K562 (cell line): ENCODE data around the gene ANAPC2. TPM values are rescaled to one million over a fixed set of nuclear protein-coding genes. Genes with fewer than 3 reads are reported as not detected.

Experiments used
- ATF1 ChIP-seq, 2 experiments: fragments of 450-650 bp in 1 of 2; IDR thresholded peaks; 2 replicates each; pipeline ENCODE4 v1.6.1; 2016; ENCODE audit warnings: missing compliant biosample characterization in 1 of 2, missing genetic modification characterization in 1 of 2
- BCLAF1 ChIP-seq, 2 experiments: fragments of 450-650 bp in 1 of 2; IDR thresholded peaks; 2 replicates each; pipeline ENCODE4 v1.6.1; 2011 to 2017; ENCODE audit warnings: low read depth in 2 of 2, antibody characterized with exemption in 1 of 2, borderline replicate concordance in 1 of 2, low read length in 1 of 2, mild to moderate bottlenecking in 1 of 2, mixed read lengths in 1 of 2; ENCODE audit not compliant: control insufficient read depth in 1 of 2
- BRF1 ChIP-seq: IDR thresholded peaks from 3 replicates; pipeline ENCODE4 v1.6.1; 2011; ENCODE audit warnings: borderline replicate concordance, mild to moderate bottlenecking; ENCODE audit not compliant: insufficient read length; ENCODE audit errors: extremely low read depth
- ELF1 ChIP-seq: fragments of 200-800 bp; sonication (Bioruptor generic); IDR thresholded peaks from 2 replicates; pipeline ENCODE4 v1.6.1; 2016; ENCODE audit warnings: missing genetic modification characterization, missing compliant biosample characterization
- HNRNPK ChIP-seq: fragments of 200-400 bp; formaldehyde crosslinking; IDR thresholded peaks from one replicate; pipeline ENCODE4 v1.6.1; 2018; ENCODE audit warnings: mild to moderate bottlenecking, low read depth, low read length; ENCODE audit not compliant: poor library complexity, severe bottlenecking
- IFI16 ChIP-seq: fragments of 250-450 bp; sonication (Bioruptor Pico); IDR thresholded peaks from 2 replicates; pipeline ENCODE4 v2.1.2; 2022; ENCODE audit warnings: mild to moderate bottlenecking, inconsistent platforms
- ILF3 ChIP-seq: fragments of 450-650 bp; IDR thresholded peaks from 2 replicates; pipeline ENCODE4 v1.6.1; 2018; ENCODE audit warnings: antibody characterized with exemption, mild to moderate bottlenecking, moderate library complexity, borderline replicate concordance
- MIER1 ChIP-seq: fragments of 450-650 bp; IDR thresholded peaks from 2 replicates; pipeline ENCODE4 v1.6.1; 2016; ENCODE audit warnings: antibody characterized with exemption, mild to moderate bottlenecking, low read depth
- PHF20 ChIP-seq: fragments of 450-650 bp; IDR thresholded peaks from 2 replicates; pipeline ENCODE4 v1.6.1; 2018; ENCODE audit not compliant: partially characterized antibody
- POLR2A ChIP-seq: fragments of 450-650 bp; conservative IDR thresholded peaks from 2 replicates; pipeline ENCODE4 v1.6.1; 2016
- SRF ChIP-seq, 2 experiments: fragments of 250-450, 450-650 bp in 1 of 2; sonication (Bioruptor Pico) in 1 of 2; sonication (generic) in 1 of 2; formaldehyde crosslinking; IDR thresholded peaks; 2 replicates each; pipeline versions ENCODE4 v1.5.0 to v1.5.1; 2020 to 2022; ENCODE audit warnings: mild to moderate bottlenecking in 1 of 2, missing genetic modification reagents in 1 of 2
- TCF3 ChIP-seq: sonication (generic); formaldehyde crosslinking; IDR thresholded peaks from 2 replicates; pipeline ENCODE4 v1.4.0; 2020; ENCODE audit warnings: mild to moderate bottlenecking, missing genetic modification reagents
- TSC22D4 ChIP-seq: fragments of 450-650 bp; IDR thresholded peaks from 2 replicates; pipeline ENCODE4 v1.6.1; 2016; ENCODE audit warnings: missing genetic modification characterization, missing biosample characterization, control low read depth
- ZBTB2 ChIP-seq: fragments of 450-650 bp; IDR thresholded peaks from 2 replicates; pipeline ENCODE4 v1.6.1; 2016; ENCODE audit warnings: antibody characterized with exemption
- ZNF639 ChIP-seq, 2 experiments: fragments of 200-800 bp in 1 of 2; sonication (Bioruptor generic) in 1 of 2; sonication (generic) in 1 of 2; formaldehyde crosslinking in 1 of 2; IDR thresholded peaks in 1 of 2; conservative IDR thresholded peaks in 1 of 2; 2 replicates each; pipeline versions ENCODE4 v1.5.0 to v1.6.1; 2016 to 2020; ENCODE audit warnings: missing compliant biosample characterization in 1 of 2, missing genetic modification characterization in 1 of 2, missing genetic modification reagents in 1 of 2
- ZNF766 ChIP-seq: fragments of 200-800 bp; sonication (Bioruptor generic); conservative IDR thresholded peaks from 2 replicates; pipeline ENCODE4 v1.6.1; 2016; ENCODE audit warnings: missing genetic modification characterization, missing compliant biosample characterization
- polyA plus RNA-seq, 8 experiments: library from polyadenylated mRNA; depleted of rRNA in 4 of 8; stranded (reverse) in 5 of 8; unstranded in 3 of 8; fragments of >200 nt; fragmentation: Nextera tagmentation in 2 of 8; fragmentation: Illumina TruSeq in 1 of 8; extraction: Ambion mirVana in 2 of 8; extraction: Trizol in 1 of 8; gene quantifications; 2 replicates each; pipeline versions ENCODE4 v1.2.1 to v1.2.3, GENCODE V29; 2011 to 2014; ENCODE audit warnings: inconsistent platforms in 1 of 8, missing spikeins in 1 of 8
- total RNA-seq, 7 experiments: library from RNA; depleted of rRNA in 6 of 7; stranded (reverse); fragments of >200 nt in 6 of 7; fragmentation: Illumina TruSeq in 2 of 7; extraction: Trizol in 2 of 7; gene quantifications; 2 replicates each; pipeline versions ENCODE4 v1.2.1 to v1.2.3, GENCODE V29; 2011 to 2021; ENCODE audit warnings: low replicate concordance in 1 of 7
- TF ChIP-seq, protein P1 (sequence below): sonication (generic); formaldehyde crosslinking; IDR thresholded peaks from 2 replicates; pipeline ENCODE4 v1.8.0; 2022; ENCODE audit warnings: missing genetic modification reagents, mild to moderate bottlenecking, borderline replicate concordance
- TF ChIP-seq, protein P2 (sequence below): sonication (generic); formaldehyde crosslinking; IDR thresholded peaks from 2 replicates; pipeline ENCODE4 v1.8.0; 2022; ENCODE audit warnings: missing genetic modification reagents, mild to moderate bottlenecking, moderate library complexity, borderline replicate concordance

ANAPC2 gene
- total and polyA plus RNA-seq, 9 of the 15 experiments (the other 6 are each of a cell fraction or from before 2014, with no cell fraction given), result 0.11 to 56.5 (median 17.1) TPM; not detected in 1

DNA sequence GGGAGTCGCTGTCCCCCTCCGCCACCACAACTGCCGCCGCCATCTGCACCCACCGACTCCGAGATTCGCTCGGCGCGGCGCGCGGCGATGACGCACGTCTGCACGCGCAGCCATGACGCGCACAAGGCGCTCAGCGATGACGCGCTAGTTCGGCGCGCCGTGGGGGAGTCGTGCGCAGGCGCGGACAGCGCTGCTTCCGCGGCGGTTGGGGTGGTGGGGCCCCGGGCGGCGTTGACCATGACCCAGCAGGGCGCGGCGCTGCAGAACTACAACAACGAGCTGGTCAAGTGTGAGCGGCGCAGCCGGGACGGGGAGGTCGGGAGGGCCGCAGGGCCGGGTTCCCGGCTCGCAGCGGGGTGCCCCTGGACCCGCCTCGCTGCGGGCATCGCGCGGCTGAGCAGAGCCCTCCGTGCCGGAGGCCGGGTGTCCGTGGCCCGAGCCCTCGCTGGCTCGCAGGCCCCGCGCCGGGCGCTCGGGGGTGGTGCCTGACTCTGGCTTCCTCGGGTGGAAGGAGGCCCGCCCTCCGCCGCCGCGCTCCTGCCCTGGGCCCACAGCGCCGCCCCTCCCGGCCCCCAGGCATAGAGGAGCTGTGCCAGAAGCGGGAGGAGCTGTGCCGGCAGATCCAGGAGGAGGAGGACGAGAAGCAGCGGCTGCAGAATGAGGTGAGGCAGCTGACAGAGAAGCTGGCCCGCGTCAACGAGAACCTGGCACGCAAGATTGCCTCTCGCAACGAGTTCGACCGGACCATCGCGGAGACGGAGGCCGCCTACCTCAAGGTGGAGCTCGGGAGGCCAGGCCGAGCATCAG is at the start of gene ANAPC2, which contains the start of gene SSNA1 (continued):
- TF ChIP-seq SRF (CRISPR knock-in tag; IDR thresholded peaks at IDR 0.05) (peak in 1 of 2 experiments; percentile 69; a peak in 1 of 4 replicates), HNRNPK (no peak), TCF3 (CRISPR knock-in tag) (peak; percentile 35), ZBTB2 (peak; percentile 79), POLR2A (peak; percentile 82), BCLAF1 (IDR thresholded peaks at IDR 0.05; ENCODE audit: borderline replicate concordance in 1 of 2, control insufficient read depth in 1 of 2, low read depth in 2 of 2, low read length in 1 of 2) (no peak), MIER1 (no peak), ZNF639 (CRISPR knock-in tag; conservative IDR thresholded peaks at IDR 0.05 in 1 of 2, IDR thresholded peaks at IDR 0.05 in 1 of 2) (peak in 1 of 2 experiments; percentile 85; a peak in 2 of 4 replicates), IFI16 (no peak), ELF1 (tag) (peak; percentile 74), ILF3 (peak; percentile 80; the same call in 1 of the 2 replicates), ATF1 (CRISPR knock-in tag; IDR thresholded peaks at IDR 0.05) (peak; percentile 100), ATF1 (tag; IDR thresholded peaks at IDR 0.05) (peak; percentile 100), ZNF766 (CRISPR knock-in tag) (peak; percentile 70), PHF20 (peak; percentile 100), TSC22D4 (no peak), BRF1 (no peak)
- TF ChIP-seq, protein P1, sequence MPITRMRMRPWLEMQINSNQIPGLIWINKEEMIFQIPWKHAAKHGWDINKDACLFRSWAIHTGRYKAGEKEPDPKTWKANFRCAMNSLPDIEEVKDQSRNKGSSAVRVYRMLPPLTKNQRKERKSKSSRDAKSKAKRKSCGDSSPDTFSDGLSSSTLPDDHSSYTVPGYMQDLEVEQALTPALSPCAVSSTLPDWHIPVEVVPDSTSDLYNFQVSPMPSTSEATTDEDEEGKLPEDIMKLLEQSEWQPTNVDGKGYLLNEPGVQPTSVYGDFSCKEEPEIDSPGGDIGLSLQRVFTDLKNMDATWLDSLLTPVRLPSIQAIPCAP (CRISPR knock-in tag), result no peak
- TF ChIP-seq, protein P2, sequence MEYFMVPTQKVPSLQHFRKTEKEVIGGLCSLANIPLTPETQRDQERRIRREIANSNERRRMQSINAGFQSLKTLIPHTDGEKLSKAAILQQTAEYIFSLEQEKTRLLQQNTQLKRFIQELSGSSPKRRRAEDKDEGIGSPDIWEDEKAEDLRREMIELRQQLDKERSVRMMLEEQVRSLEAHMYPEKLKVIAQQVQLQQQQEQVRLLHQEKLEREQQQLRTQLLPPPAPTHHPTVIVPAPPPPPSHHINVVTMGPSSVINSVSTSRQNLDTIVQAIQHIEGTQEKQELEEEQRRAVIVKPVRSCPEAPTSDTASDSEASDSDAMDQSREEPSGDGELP (CRISPR knock-in tag), result peak; percentile 73
